Activated CD4-positive, alpha-beta T cell treated with anti-CD3 and anti-CD28 coated beads, Interleukin-2, amount 10 ng/mL, durations not matched to agents 7 days and 5 days (primary cell): Measurements from ENCODE around the gene HPGD. TPM values are rescaled to one million over a fixed set of nuclear protein-coding genes. Genes with fewer than 3 reads are reported as not detected.
"Not testable (repeated sequence)": the region's sequence is repeated elsewhere in the genome, so short reads cannot be mapped to it uniquely, and the experiment has no call there.

ENCODE experiments used
- CTCF ChIA-PET: fragments of 350-600 bp; sonication (Branson Sonifier 250); formaldehyde crosslinking; loops from one replicate; lab custom pipeline; 2021; ENCODE audit warnings: antibody characterized with exemption; lab: Charles Lee
- POLR2A ChIA-PET: fragments of 350-600 bp; sonication (Branson Sonifier 250); formaldehyde crosslinking; loops from one replicate; lab custom pipeline; 2021; ENCODE audit warnings: antibody characterized with exemption; lab: Charles Lee
- DNase-seq: peaks from one replicate; pipeline ENCODE4 v3.0.0-alpha.2; 2020
- H3K27ac Mint-ChIP-seq: one replicate; pipeline ENCODE4 v1.8.0; 2021; ENCODE audit warnings: mild to moderate bottlenecking, moderate library complexity, mixed read lengths
- H3K27me3 Mint-ChIP-seq: one replicate; pipeline ENCODE4 v1.8.0; 2021; ENCODE audit warnings: mixed read lengths
- H3K36me3 Mint-ChIP-seq: one replicate; pipeline ENCODE4 v1.8.0; 2021; ENCODE audit warnings: low read depth, mixed read lengths
- H3K4me1 Mint-ChIP-seq: one replicate; pipeline ENCODE4 v1.8.0; 2021; ENCODE audit warnings: mixed read lengths
- H3K4me3 Mint-ChIP-seq: one replicate; pipeline ENCODE4 v1.8.0; 2021; ENCODE audit warnings: mild to moderate bottlenecking, moderate library complexity, mixed read lengths
- H3K9me3 Mint-ChIP-seq: one replicate; pipeline ENCODE4 v1.8.0; 2021; ENCODE audit warnings: mixed read lengths
- total RNA-seq, 2 experiments: library from RNA; stranded (reverse); gene quantifications; one replicate each; pipeline ENCODE4 v1.2.3, GENCODE V29; 2021

HPGD gene
- total RNA-seq, 2 experiments from 2014 or later: 7.3 to 9.3 TPM

DNA sequence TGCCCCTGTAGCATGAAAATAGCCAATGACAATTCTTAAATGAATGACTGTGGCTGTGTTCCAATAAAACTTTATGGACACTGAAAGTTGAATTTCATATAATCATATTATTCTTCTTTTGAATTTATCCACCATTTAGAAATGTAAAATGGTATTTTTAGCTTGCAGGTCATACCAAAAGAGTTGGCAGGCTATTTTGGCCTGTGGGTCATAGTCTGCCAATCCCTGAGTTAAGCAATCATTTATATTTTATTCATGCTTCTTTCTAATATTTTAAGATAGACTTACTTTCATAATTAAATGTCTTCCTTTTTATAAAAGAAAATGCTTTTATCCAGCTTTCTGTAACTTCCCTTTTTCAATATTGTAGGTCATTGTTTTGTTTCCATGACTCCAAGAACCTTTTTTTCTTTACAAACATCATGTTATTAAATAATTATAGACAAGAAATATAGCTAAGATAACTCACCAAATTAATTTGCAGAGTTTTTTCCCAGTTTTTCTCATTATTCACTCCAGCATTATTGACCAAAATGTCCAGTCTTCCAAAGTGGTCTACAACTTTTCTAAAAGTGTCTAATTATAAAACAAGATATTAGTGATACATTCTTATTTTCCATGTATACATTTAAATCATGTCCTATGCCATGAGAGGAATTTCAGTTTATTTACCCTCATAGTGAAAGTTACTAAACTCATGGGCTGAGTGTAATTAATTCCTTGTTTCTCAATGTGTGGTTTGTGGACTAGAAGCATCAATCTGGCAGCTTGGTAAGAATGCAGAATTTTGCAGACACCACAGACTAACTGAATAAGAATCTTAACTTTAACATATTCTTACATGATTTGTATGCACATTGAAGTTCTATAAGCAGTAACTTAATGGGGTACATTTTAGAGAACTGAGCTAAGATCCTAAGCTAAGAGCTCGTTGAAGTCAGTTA lies 4.5 kb downstream of the HPGD start:
- Mint-ChIP-seq H3K27ac (no peak overlapping the region), H3K36me3 (peaks cover 1% of the 10 kb centered on the region), H3K27me3 (peaks cover 16% of the 10 kb centered on the region), H3K4me3 (no peak overlapping the region), H3K4me1 (peaks cover 16% of the 10 kb centered on the region), H3K9me3 (no peaks in the 10 kb centered on the region)
- ChIA-PET CTCF (no interaction called here), POLR2A (no interaction called here)
- DNase-seq: no peak

DNA sequence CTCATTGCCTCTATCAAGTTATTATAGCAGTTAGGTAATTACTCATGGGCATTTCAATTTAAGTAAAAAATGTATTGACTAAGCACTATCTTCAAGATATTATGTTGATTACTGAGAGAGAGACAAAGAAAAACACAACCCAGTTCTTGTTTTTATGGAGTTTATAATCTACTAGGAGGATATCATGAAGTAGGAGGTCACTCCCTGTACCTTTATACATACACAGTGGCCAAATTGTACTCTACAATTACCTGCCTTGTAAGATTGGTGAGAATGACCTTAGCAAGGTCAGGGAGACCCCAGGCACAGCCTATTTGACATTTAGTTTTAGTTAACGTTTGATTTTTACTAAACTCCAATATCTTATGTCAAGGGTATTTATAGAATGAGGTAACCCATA lies 5.5 kb downstream of the HPGD start:
- ChIA-PET POLR2A (no interaction called here), CTCF (no interaction called here)
- no peak for DNase-seq
- Mint-ChIP-seq H3K4me1 (peaks cover 11% of the 10 kb centered on the region), H3K9me3 (no peaks in the 10 kb centered on the region), H3K36me3 (peaks cover 3% of the 10 kb centered on the region), H3K27ac (peak overlapping the region; percentile 66), H3K27me3 (peaks cover 10% of the 10 kb centered on the region), H3K4me3 (no peak overlapping the region)

DNA sequence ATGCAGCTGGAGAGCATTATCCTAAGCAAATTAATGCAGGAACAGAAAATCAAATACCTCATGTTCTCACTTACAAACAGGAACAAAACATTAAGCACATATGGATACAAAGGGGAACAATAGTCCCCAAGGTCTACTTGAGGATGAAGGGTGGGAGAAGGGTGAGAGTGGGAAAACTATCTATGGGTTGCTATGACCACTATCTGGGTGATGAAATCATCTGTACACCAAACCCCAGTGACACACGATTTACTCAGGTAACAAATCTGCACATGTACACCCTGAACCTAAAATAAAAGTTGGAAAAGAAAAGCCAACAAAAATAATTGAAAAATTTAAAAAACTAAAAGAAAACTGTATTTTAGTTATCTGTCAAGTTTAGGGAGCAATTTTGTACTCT lies 5.9 kb downstream of the HPGD start:
- Mint-ChIP-seq H3K4me1 (peaks cover 7% of the 10 kb centered on the region), H3K4me3 (no peak overlapping the region), H3K36me3 (peaks cover 4% of the 10 kb centered on the region), H3K27ac (no peak overlapping the region), H3K27me3 (peaks cover 5% of the 10 kb centered on the region), H3K9me3 (no peaks in the 10 kb centered on the region)
- DNase-seq: no peak
- ChIA-PET POLR2A (no interaction called here), CTCF (no interaction called here)

DNA sequence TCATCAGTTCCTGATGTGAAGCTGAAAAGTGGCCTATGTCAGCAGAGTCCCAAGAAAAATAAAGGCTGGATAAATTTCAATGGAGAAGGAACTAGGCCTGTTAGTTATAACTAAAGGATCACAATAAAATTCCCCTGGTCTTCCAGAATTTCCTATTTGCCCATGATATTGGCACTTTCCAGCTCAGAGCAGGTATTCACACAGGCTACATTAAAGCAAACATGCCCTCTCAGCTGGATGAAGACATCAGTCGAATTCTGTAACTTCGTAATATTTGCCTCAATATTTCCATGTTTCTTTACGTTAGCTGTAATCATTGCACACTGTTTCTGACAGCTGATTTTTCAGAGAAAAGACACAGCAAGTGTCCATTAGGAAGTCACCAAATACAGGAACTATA lies 9.5 kb downstream of the HPGD start:
- Mint-ChIP-seq H3K27me3 (no peaks in the 10 kb centered on the region), H3K4me3 (no peak overlapping the region), H3K27ac (no peak overlapping the region), H3K36me3 (peaks cover 7% of the 10 kb centered on the region), H3K4me1 (no peaks in the 10 kb centered on the region), H3K9me3 (no peaks in the 10 kb centered on the region)
- ChIA-PET CTCF (no interaction called here), POLR2A (no interaction called here)
- no peak for DNase-seq

DNA sequence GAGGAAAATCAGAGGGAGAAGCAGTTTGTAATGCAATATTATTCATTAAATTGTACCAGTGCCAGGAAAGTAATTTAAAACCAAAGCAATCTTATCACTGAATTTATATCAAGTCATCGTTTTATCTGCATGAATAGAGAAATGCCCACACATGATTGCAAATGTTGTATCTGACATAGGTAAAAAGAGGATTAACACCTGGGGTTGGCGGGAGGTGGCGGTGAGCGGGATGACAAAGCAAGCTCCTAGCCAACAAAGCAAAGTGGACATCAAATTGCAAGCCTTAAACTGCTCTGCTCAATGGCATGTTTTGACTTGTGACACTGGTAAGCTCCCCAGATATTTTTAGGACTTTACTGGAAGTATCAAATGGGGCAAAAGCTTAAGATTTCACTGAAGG lies 16.4 kb downstream of the HPGD start:
- no peak overlapping the region for H3K27ac Mint-ChIP-seq
- H3K4me3 Mint-ChIP-seq: no peak overlapping the region
- DNase-seq: no peak
- H3K27me3 Mint-ChIP-seq: no peaks in the 10 kb centered on the region
- peaks cover 3% of the 10 kb centered on the region for H3K36me3 Mint-ChIP-seq
- no peaks in the 10 kb centered on the region for H3K9me3 Mint-ChIP-seq
- H3K4me1 Mint-ChIP-seq: no peaks in the 10 kb centered on the region
- POLR2A ChIA-PET: no interaction called here
- CTCF ChIA-PET: no interaction called here

DNA sequence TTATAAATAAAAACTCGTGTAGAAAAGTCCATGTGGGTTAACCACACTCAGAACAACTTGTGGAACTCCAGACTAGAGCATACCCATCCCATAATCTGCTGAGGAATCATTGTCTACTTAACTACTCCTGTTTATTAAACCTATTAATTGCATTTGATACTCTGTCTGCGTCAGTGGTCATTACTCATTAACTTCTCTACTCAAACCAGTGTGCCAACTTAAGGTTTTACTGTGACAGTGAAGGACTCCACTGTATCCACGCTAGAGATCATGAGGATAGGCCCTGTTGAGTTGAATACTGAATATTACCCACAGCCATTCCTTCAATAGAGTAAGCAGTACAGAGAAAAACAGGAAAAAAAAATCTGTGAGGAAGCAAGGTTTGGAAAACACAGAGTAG lies 17.3 kb downstream of the HPGD start:
- Mint-ChIP-seq H3K27me3 (no peaks in the 10 kb centered on the region), H3K27ac (no peak overlapping the region), H3K4me1 (no peaks in the 10 kb centered on the region), H3K9me3 (peaks cover 2% of the 10 kb centered on the region), H3K36me3 (peaks cover 3% of the 10 kb centered on the region), H3K4me3 (no peak overlapping the region)
- ChIA-PET POLR2A (no interaction called here), CTCF (no interaction called here)
- DNase-seq: no peak

DNA sequence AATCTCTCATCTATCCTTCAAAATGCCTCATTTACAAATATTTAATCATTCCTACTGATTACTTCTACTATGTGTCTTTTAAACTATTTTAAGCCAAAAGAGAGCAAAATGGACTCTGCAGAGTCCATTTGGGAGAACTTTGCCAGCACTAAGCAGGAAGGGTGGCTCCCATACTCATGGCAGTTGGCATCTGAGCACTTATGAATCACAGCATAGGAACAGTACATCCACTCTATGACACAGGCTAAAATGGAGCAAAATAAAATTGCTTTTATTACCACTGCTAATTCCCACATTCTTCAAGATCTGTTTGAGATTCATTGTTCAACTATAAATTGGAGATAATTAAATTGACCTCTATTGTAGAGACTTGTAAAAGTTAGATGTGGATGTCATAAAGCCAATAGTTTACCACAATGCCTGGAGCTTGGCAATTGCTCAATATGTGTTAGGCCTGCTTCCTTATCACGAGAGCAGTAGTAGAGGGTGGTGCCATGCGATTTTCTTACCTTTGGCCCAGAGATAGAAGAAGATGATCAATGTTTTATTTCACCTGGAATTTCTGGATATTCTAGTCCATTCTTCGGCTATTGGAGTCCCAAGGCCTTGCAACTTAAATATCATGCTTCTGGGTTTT lies 19.1 kb downstream of the HPGD start:
- Mint-ChIP-seq H3K4me1 (peaks cover 13% of the 10 kb centered on the region), H3K4me3 (no peak overlapping the region), H3K27ac (no peak overlapping the region), H3K36me3 (peaks cover 11% of the 10 kb centered on the region), H3K9me3 (peaks cover 2% of the 10 kb centered on the region), H3K27me3 (no peaks in the 10 kb centered on the region)
- DNase-seq: no peak
- CTCF ChIA-PET: interaction anchor here (0.6 kb wide), 1 partner anchor 986 kb away, joined by 3 read pairs; no protein-coding TSS in a partner anchor
- POLR2A ChIA-PET: no interaction called here

DNA sequence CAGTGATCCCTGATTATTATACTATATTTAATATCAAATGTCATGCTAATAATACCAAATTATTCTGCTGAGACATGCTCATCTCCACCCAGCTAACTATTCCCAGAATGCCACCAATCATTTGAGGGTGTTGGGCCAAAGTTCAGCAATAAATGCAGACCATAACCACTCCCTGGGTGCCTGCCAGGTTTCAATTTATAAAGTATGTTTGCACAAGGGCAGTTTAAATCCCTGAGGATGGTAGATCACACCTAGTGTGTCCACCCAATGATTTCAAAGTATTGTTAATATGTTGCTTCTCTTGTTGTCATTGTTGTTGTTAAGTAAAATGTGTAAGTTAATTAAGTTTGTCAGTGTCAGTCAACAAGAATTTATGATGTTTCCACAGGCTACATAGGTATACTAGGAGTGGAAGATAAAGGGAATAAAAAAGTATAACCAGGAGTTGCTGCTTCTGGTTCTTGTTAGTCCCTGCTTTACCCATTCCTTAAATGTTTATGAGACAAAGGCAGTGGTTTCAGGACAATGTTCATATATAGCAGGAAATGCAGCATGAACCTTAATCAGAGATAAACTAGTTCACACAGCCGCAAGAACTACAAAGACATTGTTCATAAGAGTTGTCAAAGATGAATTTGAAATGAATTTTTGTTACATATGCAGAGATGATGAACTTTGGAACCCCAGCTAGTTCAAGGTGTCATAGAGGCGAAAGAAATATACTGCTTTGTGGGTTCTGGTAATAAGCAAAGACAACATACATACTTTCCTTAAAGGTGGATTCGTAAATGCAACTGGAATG lies 25.5 kb downstream of the HPGD start:
- Mint-ChIP-seq H3K27ac (peak overlapping the region; percentile 51), H3K27me3 (no peaks in the 10 kb centered on the region), H3K4me1 (peaks cover 26% of the 10 kb centered on the region), H3K4me3 (peak overlapping the region; percentile 45), H3K36me3 (peaks cover 15% of the 10 kb centered on the region), H3K9me3 (peaks cover 2% of the 10 kb centered on the region)
- CTCF ChIA-PET: no interaction called here
- no peak for DNase-seq
- POLR2A ChIA-PET: no interaction called here

DNA sequence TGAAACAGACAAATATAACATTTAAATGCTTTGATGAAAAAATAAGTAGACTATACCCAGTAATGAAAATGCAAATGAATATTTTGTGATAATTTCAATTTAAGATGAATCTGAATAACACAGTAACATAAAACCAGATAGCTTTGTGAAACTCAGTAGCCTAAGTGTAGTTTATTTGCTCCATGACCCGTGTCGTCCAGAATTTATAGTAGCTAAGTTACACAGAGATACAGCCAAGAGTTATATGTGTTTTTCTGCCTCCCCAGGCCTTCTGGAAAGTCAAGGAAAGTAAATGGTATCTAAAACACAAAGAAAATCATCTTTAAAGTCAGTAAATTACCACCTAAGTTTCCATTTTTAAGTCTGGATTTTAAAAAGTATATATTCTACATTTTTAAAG lies 26.7 kb downstream of the HPGD start:
- Mint-ChIP-seq H3K4me1 (peaks cover 26% of the 10 kb centered on the region), H3K4me3 (no peak overlapping the region), H3K27ac (no peak overlapping the region), H3K9me3 (peaks cover 2% of the 10 kb centered on the region), H3K27me3 (no peaks in the 10 kb centered on the region), H3K36me3 (peaks cover 15% of the 10 kb centered on the region)
- ChIA-PET CTCF (no interaction called here), POLR2A (no interaction called here)
- no peak for DNase-seq

DNA sequence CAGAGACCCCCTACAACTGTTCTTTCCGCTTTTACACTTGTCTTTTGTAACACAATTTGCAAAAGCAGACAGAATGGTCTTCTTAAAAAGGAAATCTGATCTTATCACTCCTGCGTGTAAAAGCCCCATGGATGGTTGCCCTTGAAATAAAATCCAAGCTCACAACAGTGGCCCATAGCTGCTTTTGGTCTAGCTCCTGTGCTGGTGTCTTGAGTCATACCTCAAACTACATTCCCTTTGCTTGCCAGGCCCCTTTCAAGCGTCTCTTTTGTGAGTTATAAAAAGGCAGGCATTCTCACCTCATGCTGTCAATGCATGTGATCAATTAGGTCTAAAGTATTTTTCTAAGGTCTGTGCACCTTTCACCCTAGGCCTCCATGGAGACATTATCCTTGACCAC lies 27.6 kb downstream of the HPGD start:
- Mint-ChIP-seq H3K36me3 (peaks cover 15% of the 10 kb centered on the region), H3K27me3 (no peaks in the 10 kb centered on the region), H3K9me3 (no peaks in the 10 kb centered on the region), H3K4me3 (no peak overlapping the region), H3K27ac (no peak overlapping the region), H3K4me1 (peaks cover 25% of the 10 kb centered on the region)
- ChIA-PET CTCF (no interaction called here), POLR2A (no interaction called here)
- no peak for DNase-seq

DNA sequence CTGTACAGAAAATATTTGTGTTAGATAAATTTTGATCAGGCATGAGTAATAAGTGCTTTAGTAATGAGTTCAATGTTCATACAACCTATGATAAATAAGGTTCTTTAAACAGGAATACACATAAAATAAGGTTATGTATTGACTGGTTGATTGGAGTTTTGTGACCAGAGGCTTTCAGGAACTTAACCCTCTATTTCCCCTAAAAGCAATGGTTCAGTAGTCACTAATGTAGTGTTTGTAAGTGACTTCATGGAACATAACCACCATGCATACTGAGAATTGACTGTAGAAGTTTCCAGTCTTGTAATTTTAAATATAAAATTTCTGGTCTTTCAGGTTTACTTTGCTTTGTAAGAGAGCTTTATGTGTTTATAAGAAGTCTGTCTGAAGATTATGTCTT lies 28.1 kb downstream of the HPGD start:
- ChIA-PET POLR2A (no interaction called here), CTCF (no interaction called here)
- Mint-ChIP-seq H3K27me3 (no peaks in the 10 kb centered on the region), H3K4me1 (peaks cover 21% of the 10 kb centered on the region), H3K9me3 (no peaks in the 10 kb centered on the region), H3K4me3 (no peak overlapping the region), H3K36me3 (peaks cover 10% of the 10 kb centered on the region), H3K27ac (no peak overlapping the region)
- DNase-seq: no peak

DNA sequence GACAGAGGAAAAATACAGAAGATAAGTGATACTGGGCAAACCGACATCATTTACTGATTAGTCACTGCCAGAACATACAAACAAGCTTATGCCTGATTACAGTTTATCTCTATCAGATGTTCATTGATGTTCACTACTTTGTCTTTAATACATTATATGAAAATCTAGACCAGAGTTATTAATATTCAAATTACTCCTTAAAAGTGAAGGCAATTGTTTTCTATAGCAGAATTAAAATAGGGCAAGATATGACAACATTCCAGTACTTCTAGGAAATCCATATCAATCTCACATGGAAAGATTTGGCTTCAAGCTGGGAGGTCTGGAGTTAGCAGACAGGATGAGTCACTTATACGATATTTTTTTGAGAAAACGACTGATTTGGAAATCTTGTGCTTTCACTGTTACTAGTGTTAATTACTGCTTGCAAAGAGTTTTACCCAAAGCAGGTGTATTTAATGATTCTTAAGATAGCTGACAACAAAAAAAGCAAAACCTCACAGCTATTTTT lies 31.8 kb downstream of the HPGD start:
- ChIA-PET POLR2A (no interaction called here), CTCF (no interaction called here)
- Mint-ChIP-seq H3K4me1 (no peaks in the 10 kb centered on the region), H3K36me3 (peaks cover 4% of the 10 kb centered on the region), H3K27ac (no peak overlapping the region), H3K9me3 (no peaks in the 10 kb centered on the region), H3K27me3 (no peaks in the 10 kb centered on the region), H3K4me3 (no peak overlapping the region)
- no peak for DNase-seq

DNA sequence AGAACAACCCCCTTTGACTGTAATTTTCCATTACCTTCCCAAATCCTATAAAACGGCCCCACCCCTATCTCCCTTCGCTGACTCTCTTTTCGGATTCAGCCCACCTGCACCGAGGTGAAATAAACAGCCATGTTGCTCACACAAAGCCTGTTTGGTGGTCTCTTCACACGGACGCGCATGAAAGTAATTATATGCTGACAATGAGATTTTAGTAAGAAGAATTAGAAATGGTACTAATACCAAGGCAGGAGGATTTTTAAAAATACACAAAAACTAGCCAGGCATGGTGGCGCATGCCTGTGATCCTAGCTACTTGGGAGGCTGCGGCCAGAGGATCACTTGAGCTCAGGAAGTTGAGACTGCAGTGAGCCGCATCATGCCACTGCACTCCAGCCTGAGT lies 33.9 kb downstream of the HPGD start:
- H3K27ac Mint-ChIP-seq, H3K4me1 Mint-ChIP-seq: not testable (repeated sequence)

More for the DNA sequence above, 33.9 kb downstream of the HPGD start:
- DNase-seq, H3K9me3 Mint-ChIP-seq, CTCF ChIA-PET, POLR2A ChIA-PET, H3K36me3 Mint-ChIP-seq, H3K27me3 Mint-ChIP-seq, H3K4me3 Mint-ChIP-seq: not testable (repeated sequence)
